ENCODE measurements around the gene OR10AD1. TPM values are rescaled to one million over a fixed set of nuclear protein-coding genes. Genes with fewer than 3 reads are reported as not detected.

OR10AD1 gene
- total RNA-seq, 1 experiment from 2014 or later, result not detected

GRCh38 chr12:48197549-48197970 is 5.5 kb downstream of the OR10AD1 start:
- peak overlapping the region; percentile 90 for H3K27ac ChIP-seq (ENCODE audit: low read length)
- H3K4me1 ChIP-seq (ENCODE audit: control insufficient read depth, insufficient read depth, low read length), result peaks cover 19% of the 10 kb centered on the region
- TF ChIP-seq POLR2AphosphoS5 (IDR thresholded peaks at IDR 0.05; ENCODE audit: low read depth, low read length) (no peak), SIN3A (IDR thresholded peaks at IDR 0.05; ENCODE audit: borderline replicate concordance, insufficient read depth, low read depth, low read length) (no peak), CTCF (IDR thresholded peaks at IDR 0.05) (peak; percentile 76), TCF7L2 (IDR thresholded peaks at IDR 0.05; ENCODE audit: low read depth, low read length) (no peak)
- H3K9me3 ChIP-seq (ENCODE audit: control insufficient read depth, insufficient read depth, low read depth, low read length), result no peaks in the 10 kb centered on the region
- ATAC-seq (peak; percentile 52), DNase-seq (ENCODE audit: low read depth, low spot score) (peak; percentile 59)
- CTCF ChIA-PET, result interaction anchor here (0.6 to 1.5 kb wide), 4 partner anchors 10 to 258 kb away, joined by 3 to 6 read pairs (median 4); no protein-coding TSS in a partner anchor
- BruUV-seq (replicated peaks), result TSS peak; percentile 95
- intact Hi-C loops (cut with micrococcal nuclease; ENCODE audit: unreplicated experiment) (loop anchor here (5.0 kb wide), 1 partner anchor 255 kb away; no protein-coding TSS in a partner anchor), in situ Hi-C loops (cut with HindIII; ENCODE audit: low pct_unique_long_range_greater_than_20kb, low sequenced_read_pairs) (no loop called here)
- H3K4me3 ChIP-seq (ENCODE audit: low read depth in 2 of 2, low read length in 2 of 2), result peak overlapping the region; percentile 85 to 93
- POLR2A ChIA-PET, result no interaction called here
- no peaks in the 10 kb centered on the region; the same call in 1 of the 2 replicates for H3K36me3 ChIP-seq (ENCODE audit: control insufficient read depth, insufficient read depth, low read length)
- peaks cover 3% of the 10 kb centered on the region; the same call in 1 of the 2 replicates for H3K27me3 ChIP-seq (ENCODE audit: control insufficient read depth, insufficient read depth, low read length)

GRCh38 chr12:48194799-48195201 is 8.3 kb downstream of the OR10AD1 start:
- in situ Hi-C loops (cut with HindIII; ENCODE audit: low pct_unique_long_range_greater_than_20kb, low sequenced_read_pairs), result no loop called here
- H3K27ac ChIP-seq (ENCODE audit: low read length), result no peak overlapping the region

More at GRCh38 chr12:48194799-48195201, 8.3 kb downstream of the OR10AD1 start:
- Histone ChIP-seq H3K9me3 (ENCODE audit: control insufficient read depth, insufficient read depth, low read depth, low read length) (no peaks in the 10 kb centered on the region), H3K4me1 (ENCODE audit: control insufficient read depth, insufficient read depth, low read length) (peaks cover 17% of the 10 kb centered on the region), H3K4me3 (ENCODE audit: low read depth in 2 of 2, low read length in 2 of 2) (no peak overlapping the region), H3K27me3 (ENCODE audit: control insufficient read depth, insufficient read depth, low read length) (peaks cover 3% of the 10 kb centered on the region; the same call in 1 of the 2 replicates), H3K36me3 (ENCODE audit: control insufficient read depth, insufficient read depth, low read length) (no peaks in the 10 kb centered on the region; the same call in 1 of the 2 replicates)
- intact Hi-C loops (cut with micrococcal nuclease; ENCODE audit: unreplicated experiment), result loop anchor here (5.0 kb wide), 1 partner anchor 258 kb away; no protein-coding TSS in a partner anchor
- POLR2A ChIA-PET, result interaction anchor here (0.6 kb wide), 1 partner anchor 789 kb away, joined by 8 read pairs; no protein-coding TSS in a partner anchor
- TF ChIP-seq SIN3A (IDR thresholded peaks at IDR 0.05; ENCODE audit: borderline replicate concordance, insufficient read depth, low read depth, low read length) (no peak), TCF7L2 (IDR thresholded peaks at IDR 0.05; ENCODE audit: low read depth, low read length) (no peak), REST (IDR thresholded peaks at IDR 0.05; ENCODE audit: insufficient read depth in 1 of 2, low read depth in 2 of 2, low read length in 1 of 2) (no peak), CTCF (IDR thresholded peaks at IDR 0.05) (no peak), POLR2AphosphoS5 (IDR thresholded peaks at IDR 0.05; ENCODE audit: low read depth, low read length) (no peak)
- ATAC-seq, result no peak
- no peak for DNase-seq (ENCODE audit: low read depth, low spot score)
- CTCF ChIA-PET, result interaction anchor here (0.5 kb wide), 1 partner anchor 313 kb away, joined by 3 read pairs; no protein-coding TSS in a partner anchor
- no TSS peak for BruUV-seq (replicated peaks)
